Testis (tissue), 3 donors: Measurements from ENCODE around the gene DDR1. TPM values are rescaled to one million over a fixed set of nuclear protein-coding genes. Genes with fewer than 3 reads are reported as not detected.

Source experiments
- DNase-seq: peaks from one replicate; pipeline ENCODE4 v3.0.0-alpha.2; 2019
- H3K27ac ChIP-seq, 2 donors: fragments of 200-600 bp; sonication (generic); one replicate each; pipeline ENCODE4 v1.5.1; 2019
- H3K27me3 ChIP-seq: fragments of 200-600 bp; sonication (generic); one replicate; pipeline ENCODE4 v1.5.1; 2019
- H3K36me3 ChIP-seq: fragments of 200-600 bp; sonication (generic); one replicate; pipeline ENCODE4 v1.5.1; 2017; ENCODE audit warnings: low read depth; ENCODE audit errors: missing control alignments
- H3K4me1 ChIP-seq: fragments of 200-600 bp; sonication (generic); one replicate; pipeline ENCODE4 v1.5.1; 2019
- H3K4me3 ChIP-seq, 2 donors: fragments of 200-600 bp; sonication (generic); one replicate each; pipeline ENCODE4 v1.5.1; 2017 to 2019
- H3K9me3 ChIP-seq: fragments of 200-600 bp; sonication (generic); one replicate; pipeline ENCODE4 v1.5.1; 2017
- CTCF ChIP-seq, 3 experiments: fragments of 450-650 bp in 2 of 3; fragments of 200-600 bp in 1 of 3; sonication (generic) in 1 of 3; IDR thresholded peaks; one replicate each; pipeline ENCODE4 v1.5.1; 2016 to 2019; ENCODE audit warnings: antibody characterized with exemption in 3 of 3, mild to moderate bottlenecking in 2 of 3, moderate library complexity in 1 of 3
- POLR2A ChIP-seq: fragments of 450-650 bp; IDR thresholded peaks from one replicate; pipeline ENCODE4 v1.6.1; 2017; ENCODE audit warnings: antibody characterized with exemption, mild to moderate bottlenecking, moderate library complexity
- WGBS, 2 donors: methylation state at CpG; one replicate each; pipeline ENCODE4 v1.1.5; 2018; 5-methylcytosine and 5-hydroxymethylcytosine counted together
- intact Hi-C: fragments of 100-400 bp; cut with DNase I; formaldehyde crosslinking; loops from one replicate; pipeline ENCODE4 v1.15.1; 2023; ENCODE audit warnings: low total_unique reads
- polyA plus RNA-seq: library from polyadenylated mRNA; stranded (reverse); fragments of 350-450 nt; fragmentation: Illumina TruSeq; extraction: RNeasy Lipid Tissue Mini Kit (QIAGEN cat#74804); gene quantifications from one replicate; pipeline ENCODE4 v1.2.3, GENCODE V29; 2014; ENCODE audit warnings: low read depth, low replicate concordance; ENCODE audit not compliant: insufficient read depth
- total RNA-seq, 2 donors: library from RNA; depleted of rRNA; stranded (reverse); fragments of >200 nt; gene quantifications; one replicate each; pipeline ENCODE4 v1.2.3, GENCODE V29; 2016

DDR1 gene
- total and polyA plus RNA-seq, 3 donors from 2014 or later: 33.8 to 97.6 (median 94.6) TPM

DNA sequence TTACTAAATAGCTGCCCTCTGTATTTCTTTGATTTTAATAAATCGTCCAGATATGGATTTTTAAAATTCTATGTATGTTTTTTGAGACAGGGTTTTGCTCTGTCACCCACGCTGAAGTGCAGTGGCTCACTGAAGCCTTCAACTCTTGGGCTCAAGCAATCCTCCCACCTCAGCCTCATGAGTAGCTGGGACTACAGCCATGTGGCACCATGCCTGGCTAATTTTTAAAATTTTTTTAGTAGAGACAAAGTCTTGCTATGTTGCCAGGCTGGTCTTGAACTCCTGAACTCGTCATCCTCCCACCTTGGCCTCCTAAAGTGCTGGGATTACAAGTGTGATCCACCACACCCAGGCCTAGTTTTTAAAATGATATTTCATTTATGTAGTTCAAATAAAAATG is 47.4 kb upstream of the DDR1 start:
- 53 to 57% methylated on average over 3 of the region's 3 CpGs for WGBS, 2 donors
- DNase-seq: peak; percentile 62
- TF ChIP-seq CTCF (IDR thresholded peaks at IDR 0.05) (no peak), POLR2A (no peak)
- intact Hi-C loops: no loop called here
- Histone ChIP-seq H3K4me1 (peaks cover 20% of the 10 kb centered on the region), H3K27ac (peak overlapping the region in 1 of 2 donors; percentile 25), H3K9me3 (no peaks in the 10 kb centered on the region), H3K4me3 (no peak overlapping the region), H3K27me3 (no peaks in the 10 kb centered on the region), H3K36me3 (no peaks in the 10 kb centered on the region)

GRCh38 chr6:30837432-30837831 is 46.9 kb upstream of the DDR1 start:
- TF ChIP-seq POLR2A: no peak
- TF ChIP-seq CTCF (IDR thresholded peaks at IDR 0.05): no peak
- no peaks in the 10 kb centered on the region for H3K27me3 ChIP-seq
- no peak overlapping the region for H3K4me3 ChIP-seq
- H3K36me3 ChIP-seq: no peaks in the 10 kb centered on the region
- WGBS, 2 donors: 90 to 93% methylated on average over 6 of the region's 6 CpGs
- intact Hi-C loops: no loop called here
- peak overlapping the region in 1 of 2 donors; percentile 25 for H3K27ac ChIP-seq
- no peak for DNase-seq
- no peaks in the 10 kb centered on the region for H3K9me3 ChIP-seq
- peaks cover 25% of the 10 kb centered on the region for H3K4me1 ChIP-seq

DNA sequence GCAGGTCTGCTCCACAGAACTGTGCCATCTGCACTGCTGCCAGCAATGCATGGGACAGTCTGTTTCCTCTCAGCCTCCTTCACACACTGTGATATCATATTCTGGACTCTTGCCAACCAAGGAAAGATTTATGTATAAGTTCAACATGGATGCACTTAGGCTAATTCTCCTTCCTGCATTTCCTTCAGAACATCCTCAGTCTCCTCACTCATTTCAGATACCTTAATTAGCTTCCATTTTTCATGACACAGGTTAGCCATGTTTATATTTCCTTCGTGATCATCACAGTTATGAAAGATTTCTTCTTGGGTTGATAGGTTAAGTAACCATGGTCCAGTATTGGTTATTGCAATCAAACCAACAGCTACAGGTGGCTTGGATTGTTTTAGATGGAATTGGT is 46.4 kb upstream of the DDR1 start:
- H3K4me1 ChIP-seq: peaks cover 29% of the 10 kb centered on the region
- H3K27ac ChIP-seq: no peak overlapping the region
- intact Hi-C loops: no loop called here
- WGBS, 2 donors: 47 to 68% methylated on average over 1 of the region's 1 CpG
- TF ChIP-seq POLR2A: no peak
- TF ChIP-seq CTCF (IDR thresholded peaks at IDR 0.05): no peak
- no peak overlapping the region for H3K4me3 ChIP-seq
- H3K9me3 ChIP-seq: no peaks in the 10 kb centered on the region
- no peaks in the 10 kb centered on the region for H3K27me3 ChIP-seq
- H3K36me3 ChIP-seq: no peaks in the 10 kb centered on the region
- DNase-seq: no peak

DNA sequence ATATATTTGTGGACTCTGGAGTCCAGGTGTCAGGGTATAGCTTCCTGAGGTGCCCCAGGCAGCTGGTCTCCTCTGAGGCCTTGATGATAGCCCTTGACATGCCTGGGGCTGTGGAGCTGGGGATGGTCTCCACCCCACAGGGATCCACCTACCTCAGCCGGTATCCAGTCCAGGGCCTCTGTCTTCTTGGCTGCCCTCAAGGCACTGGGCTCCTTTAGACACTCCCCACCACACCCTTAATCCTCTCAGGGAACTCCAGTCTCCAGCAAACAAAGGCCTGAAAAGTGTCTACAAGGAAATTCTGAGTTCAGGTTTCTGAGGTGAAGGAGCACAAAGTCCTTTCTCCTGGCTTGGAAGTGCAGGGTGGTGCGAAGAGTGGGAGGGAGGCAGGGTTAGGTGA is 44.6 kb upstream of the DDR1 start:
- Histone ChIP-seq H3K27me3 (no peaks in the 10 kb centered on the region), H3K27ac (no peak overlapping the region), H3K4me1 (peaks cover 46% of the 10 kb centered on the region), H3K36me3 (no peaks in the 10 kb centered on the region), H3K9me3 (no peaks in the 10 kb centered on the region), H3K4me3 (no peak overlapping the region)
- no peak for DNase-seq
- intact Hi-C loops: no loop called here
- WGBS, 2 donors: 70 to 84% methylated on average over 2 of the region's 2 CpGs
- no peak for TF ChIP-seq POLR2A
- TF ChIP-seq CTCF (IDR thresholded peaks at IDR 0.05): no peak

DNA sequence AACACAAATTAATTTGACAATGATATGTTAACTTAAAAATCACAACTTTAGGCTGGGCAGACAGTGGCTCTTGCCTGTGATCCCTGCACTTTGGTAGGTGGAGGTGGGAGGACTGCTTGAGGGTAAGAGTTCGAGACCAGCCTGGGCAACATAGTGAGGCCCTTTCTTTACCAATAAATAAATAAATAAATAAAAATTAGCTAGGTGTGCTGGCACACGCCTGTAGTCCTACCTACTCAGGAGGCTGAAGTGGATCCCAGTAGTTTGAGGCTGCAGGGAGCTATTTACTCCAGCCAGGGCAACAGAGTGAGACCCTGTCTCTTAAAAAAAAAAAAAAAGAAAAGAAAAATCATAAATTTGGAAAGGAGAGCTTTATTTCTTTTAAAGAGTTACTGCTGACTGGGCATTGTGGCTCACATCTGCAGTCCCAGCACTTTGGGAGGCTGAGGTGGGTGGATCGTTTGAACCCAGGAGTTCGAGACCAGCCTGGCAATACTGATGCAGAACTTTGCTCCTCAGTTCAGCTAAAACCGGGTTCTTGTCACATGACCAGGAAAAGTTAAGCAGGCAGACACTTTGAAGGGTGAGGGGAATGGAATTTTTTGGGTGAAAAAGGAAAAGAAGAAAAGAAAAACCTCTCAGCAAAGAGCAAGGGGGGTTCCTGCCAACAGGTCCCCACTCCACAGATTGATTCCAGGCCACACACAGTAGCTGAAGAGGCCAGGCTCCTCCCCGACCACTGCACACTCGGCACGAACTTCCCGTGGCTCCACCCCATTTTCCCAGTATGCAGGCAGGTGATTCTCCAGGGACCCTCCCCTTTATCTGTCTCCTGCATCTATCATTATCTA is 44.0 kb upstream of the DDR1 start:
- 81 to 87% methylated on average over 9 of the region's 9 CpGs for WGBS, 2 donors
- no peaks in the 10 kb centered on the region for H3K36me3 ChIP-seq
- peaks cover 46% of the 10 kb centered on the region for H3K4me1 ChIP-seq
- no peak overlapping the region for H3K27ac ChIP-seq
- no peaks in the 10 kb centered on the region for H3K27me3 ChIP-seq
- intact Hi-C loops: no loop called here
- no peak overlapping the region for H3K4me3 ChIP-seq
- no peak for TF ChIP-seq CTCF (IDR thresholded peaks at IDR 0.05)
- no peak for DNase-seq
- H3K9me3 ChIP-seq: no peaks in the 10 kb centered on the region
